ENCODE data around the gene DET1. TPM values are rescaled to one million over a fixed set of nuclear protein-coding genes. Genes with fewer than 3 reads are reported as not detected.

Gene DET1
- total and polyA plus RNA-seq, 2 of the 13 experiments (the other 11 are each of a cell fraction or from before 2014, with no cell fraction given) = 2.2 to 4.2 TPM

DNA sequence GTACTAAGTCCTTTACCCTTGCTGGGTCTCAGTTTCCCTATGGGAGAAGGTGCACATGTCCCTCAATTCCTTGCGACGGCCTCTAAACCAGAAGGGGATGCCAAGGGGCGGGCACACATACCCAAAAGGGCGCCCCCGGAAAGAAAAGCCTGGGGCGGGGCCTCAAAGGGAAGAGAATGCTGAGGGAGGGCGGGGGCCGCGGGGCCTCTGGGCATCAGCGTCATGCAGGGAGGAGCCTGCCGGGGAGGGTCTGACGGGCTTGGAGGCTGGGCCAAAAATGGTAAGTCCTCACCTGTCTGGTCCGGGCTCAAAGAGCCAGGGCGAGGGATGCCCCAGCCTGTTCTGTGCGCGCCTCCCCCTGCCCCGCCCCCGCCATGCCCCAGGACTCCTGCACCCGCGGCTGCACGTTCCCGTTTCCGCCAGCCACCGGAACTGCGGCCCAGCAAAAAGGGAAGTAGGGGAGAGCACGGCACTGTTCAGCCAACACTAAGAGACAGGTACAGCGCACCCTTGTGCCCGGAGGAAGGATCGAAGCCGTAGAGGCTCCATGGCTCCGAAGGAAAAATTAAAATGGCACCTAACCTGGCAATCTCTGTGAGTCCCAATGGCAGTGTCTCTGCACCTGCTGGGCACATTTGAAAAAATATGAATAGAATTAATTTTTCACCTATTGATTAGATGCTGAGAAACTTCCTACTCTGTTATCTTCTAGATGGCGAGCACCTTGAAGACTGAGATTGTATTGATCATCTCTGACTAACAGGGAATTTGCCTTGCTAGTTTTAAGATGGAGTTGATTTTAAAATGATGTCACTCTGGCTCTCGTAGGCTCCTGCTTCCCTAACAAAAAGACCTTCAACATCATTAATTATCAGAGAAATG lies at the start of gene DET1 (continued):
- TF ChIP-seq KIAA2018 (CRISPR knock-in tag; IDR thresholded peaks at IDR 0.05; ENCODE audit: borderline replicate concordance) = no peak
- TF ChIP-seq ZNF124 (CRISPR knock-in tag; IDR thresholded peaks at IDR 0.05) = no peak
- TF ChIP-seq ZBTB49 (CRISPR knock-in tag; IDR thresholded peaks at IDR 0.05; ENCODE audit: borderline replicate concordance) = no peak
- no peak for TF ChIP-seq DDIT3 (CRISPR knock-in tag; IDR thresholded peaks at IDR 0.05)
- TF ChIP-seq ZIK1 (CRISPR knock-in tag; IDR thresholded peaks at IDR 0.05; ENCODE audit: borderline replicate concordance, low read depth) = no peak
- no peak for TF ChIP-seq ZNF33A (CRISPR knock-in tag; IDR thresholded peaks at IDR 0.05; ENCODE audit: borderline replicate concordance)
- no peak for TF ChIP-seq JARID2 (CRISPR knock-in tag; IDR thresholded peaks at IDR 0.05; ENCODE audit: insufficient replicate concordance)
- TF ChIP-seq NFATC3 (CRISPR knock-in tag; IDR thresholded peaks at IDR 0.05) = no peak
- no peak for TF ChIP-seq MATR3 (CRISPR knock-in tag; IDR thresholded peaks at IDR 0.05)
- no peak for TF ChIP-seq BRCA1 (CRISPR knock-in tag; IDR thresholded peaks at IDR 0.05)
- TF ChIP-seq ZNF614 (CRISPR knock-in tag; IDR thresholded peaks at IDR 0.05; ENCODE audit: borderline replicate concordance) = peak; percentile 50; the same call in 1 of the 2 replicates
- no peak for TF ChIP-seq ZNF468 (CRISPR knock-in tag; IDR thresholded peaks at IDR 0.05)
